T-helper 1 cell (primary cell): ENCODE data around the gene PNMA8B.
A peak's percentile ranks its signal among the peaks of the same experiment; 100 is the strongest.
"Not testable (repeated sequence)": the region's sequence is repeated elsewhere in the genome, so short reads cannot be mapped to it uniquely, and the experiment has no call there.

Experiments
- DNase-seq, 5 donors: peaks; one replicate each; pipeline ENCODE4 v3.0.0-alpha.2; 2012 to 2020
- total RNA-seq, 4 donors: gene quantifications; one replicate each; lab custom pipeline; 2026; lab: John Stamatoyannopoulos, UW

The PNMA8B gene
- 0.24 to 0.62 (median 0.44) reads per million in 4 donors for total RNA-seq

GRCh38 chr19:46495786-46496099, at the start of gene PNMA8B:
TSS of gene PNMA8B (minus strand) at chr19:46495867. CDS start at chr19:46495465, 402 bp downstream.
- peak in 1 of 5 donors; percentile 38 for DNase-seq

GRCh38 chr19:46544651-46545050, 49.0 kb upstream of the PNMA8B start:
- DNase-seq: no peak

GRCh38 chr19:46542428-46543230, 47.0 kb upstream of the PNMA8B start:
- DNase-seq: peak; percentile 53 to 82 (median 68)

- peak in 4 of 5 donors; percentile 31 to 61 (median 42) for DNase-seq
These were observed 41.8 kb upstream of the PNMA8B start for GRCh38 chr19:46537136-46538097.

GRCh38 chr19:46536391-46536790, 40.7 kb upstream of the PNMA8B start:
- DNase-seq: no peak

- no peak for DNase-seq
These were observed 38.0 kb upstream of the PNMA8B start for GRCh38 chr19:46533621-46534081.

GRCh38 chr19:46533078-46533620, 37.5 kb upstream of the PNMA8B start:
- DNase-seq: no peak

GRCh38 chr19:46530636-46531035, 35.0 kb upstream of the PNMA8B start:
- DNase-seq: no peak

- peak; percentile 51 to 72 (median 62) for DNase-seq
These were observed 34.2 kb upstream of the PNMA8B start for GRCh38 chr19:46529622-46530451.

- no peak for DNase-seq
These were observed 33.2 kb upstream of the PNMA8B start for GRCh38 chr19:46528601-46529590.

GRCh38 chr19:46526801-46527200, 31.1 kb upstream of the PNMA8B start:
- DNase-seq: not testable (repeated sequence)

GRCh38 chr19:46524308-46524707, 28.6 kb upstream of the PNMA8B start:
- no peak for DNase-seq

GRCh38 chr19:46522988-46523387, 27.3 kb upstream of the PNMA8B start:
- peak in 2 of 5 donors; percentile 15 to 74 for DNase-seq

- DNase-seq: no peak
These were observed 25.7 kb upstream of the PNMA8B start for GRCh38 chr19:46521241-46521868.

- no peak for DNase-seq
These were observed 24.9 kb upstream of the PNMA8B start for GRCh38 chr19:46520616-46521015.

- no peak for DNase-seq
These were observed 21.8 kb upstream of the PNMA8B start for GRCh38 chr19:46517471-46517870.

GRCh38 chr19:46515879-46516350, 20.2 kb upstream of the PNMA8B start:
- DNase-seq: peak in 1 of 5 donors; percentile 35

GRCh38 chr19:46515290-46515609, 19.6 kb upstream of the PNMA8B start:
- no peak for DNase-seq

GRCh38 chr19:46514589-46515289, 19.1 kb upstream of the PNMA8B start:
- DNase-seq: no peak
